Measurements from ENCODE around the gene CBX3. TPM values are rescaled to one million over a fixed set of nuclear protein-coding genes. Genes with fewer than 3 reads are reported as not detected.

Gene CBX3
- total RNA-seq, 1 donor from 2014 or later = 188 TPM

DNA sequence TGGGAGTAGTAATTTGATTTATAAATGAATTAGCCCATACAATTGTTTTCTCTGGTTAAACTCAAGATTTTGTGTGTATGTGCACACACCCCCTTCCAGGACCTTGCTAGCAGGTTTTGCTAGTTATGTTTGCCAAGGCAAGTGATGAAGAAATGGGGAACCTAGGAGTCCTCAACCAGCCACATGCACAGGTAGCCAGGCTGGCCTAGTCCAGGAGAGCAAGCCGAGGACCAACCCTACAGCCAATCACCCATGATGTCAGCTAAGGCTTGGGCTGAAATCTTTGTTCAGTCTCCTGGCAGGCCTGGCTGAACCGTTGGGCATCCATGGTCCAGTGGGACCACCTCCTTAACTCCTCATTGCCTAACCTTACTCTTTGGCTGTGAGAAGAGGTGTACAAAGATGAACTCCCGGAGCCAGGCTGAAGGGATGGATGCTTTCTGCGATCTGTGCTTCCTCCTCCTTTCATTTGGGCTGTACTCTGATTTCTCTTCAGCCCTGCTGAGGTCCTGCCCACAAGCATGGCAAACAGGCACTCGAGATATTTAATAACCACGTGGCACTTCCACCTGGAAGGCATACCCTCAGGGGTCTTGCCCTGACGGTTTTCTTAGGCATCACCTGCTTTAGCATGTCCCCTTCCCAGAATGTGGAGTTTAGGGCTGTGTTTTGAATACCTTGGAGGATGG lies 23.1 kb upstream of the CBX3 start:
- H3K36me3 Mint-ChIP-seq = peaks cover 4% of the 10 kb centered on the region
- TF ChIP-seq, protein P1, sequence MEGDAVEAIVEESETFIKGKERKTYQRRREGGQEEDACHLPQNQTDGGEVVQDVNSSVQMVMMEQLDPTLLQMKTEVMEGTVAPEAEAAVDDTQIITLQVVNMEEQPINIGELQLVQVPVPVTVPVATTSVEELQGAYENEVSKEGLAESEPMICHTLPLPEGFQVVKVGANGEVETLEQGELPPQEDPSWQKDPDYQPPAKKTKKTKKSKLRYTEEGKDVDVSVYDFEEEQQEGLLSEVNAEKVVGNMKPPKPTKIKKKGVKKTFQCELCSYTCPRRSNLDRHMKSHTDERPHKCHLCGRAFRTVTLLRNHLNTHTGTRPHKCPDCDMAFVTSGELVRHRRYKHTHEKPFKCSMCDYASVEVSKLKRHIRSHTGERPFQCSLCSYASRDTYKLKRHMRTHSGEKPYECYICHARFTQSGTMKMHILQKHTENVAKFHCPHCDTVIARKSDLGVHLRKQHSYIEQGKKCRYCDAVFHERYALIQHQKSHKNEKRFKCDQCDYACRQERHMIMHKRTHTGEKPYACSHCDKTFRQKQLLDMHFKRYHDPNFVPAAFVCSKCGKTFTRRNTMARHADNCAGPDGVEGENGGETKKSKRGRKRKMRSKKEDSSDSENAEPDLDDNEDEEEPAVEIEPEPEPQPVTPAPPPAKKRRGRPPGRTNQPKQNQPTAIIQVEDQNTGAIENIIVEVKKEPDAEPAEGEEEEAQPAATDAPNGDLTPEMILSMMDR (conservative IDR thresholded peaks at IDR 0.05) = no peak
- no peak overlapping the region for H3K4me3 Mint-ChIP-seq
- DNase-seq (ENCODE audit: extremely low spot score, unreplicated experiment) = no peak
- peaks cover 7% of the 10 kb centered on the region for H3K27me3 Mint-ChIP-seq
- H3K27ac Mint-ChIP-seq = no peak overlapping the region
- peaks cover 4% of the 10 kb centered on the region for H3K4me1 Mint-ChIP-seq (ENCODE audit: unreplicated experiment)
- no peaks in the 10 kb centered on the region for H3K9me3 Mint-ChIP-seq

DNA sequence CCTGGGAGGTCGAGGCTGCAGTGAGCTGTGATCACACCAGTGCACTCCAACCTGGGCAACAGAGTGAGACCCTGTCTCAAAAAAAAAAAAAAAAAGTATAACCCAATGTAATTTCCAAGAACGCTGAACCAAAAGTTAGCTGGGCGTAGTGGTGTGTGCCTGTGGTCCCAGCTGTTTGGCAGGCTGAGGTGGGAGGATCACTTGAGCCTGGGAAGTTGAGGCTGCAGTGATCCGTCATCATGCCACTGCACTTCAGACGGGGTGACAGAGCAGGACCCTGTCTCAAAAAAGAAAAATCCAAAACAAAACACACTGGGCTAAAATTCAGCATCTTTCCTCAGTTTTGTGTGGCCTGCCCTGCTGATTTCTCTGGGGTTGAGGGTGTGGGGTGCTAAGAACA lies 22.1 kb upstream of the CBX3 start:
- H3K4me3 Mint-ChIP-seq = no peak overlapping the region
- no peaks in the 10 kb centered on the region for H3K27me3 Mint-ChIP-seq
- TF ChIP-seq, protein P1 (conservative IDR thresholded peaks at IDR 0.05) = no peak
- no peaks in the 10 kb centered on the region for H3K36me3 Mint-ChIP-seq
- peaks cover 9% of the 10 kb centered on the region for H3K4me1 Mint-ChIP-seq (ENCODE audit: unreplicated experiment)
- no peaks in the 10 kb centered on the region for H3K9me3 Mint-ChIP-seq
- DNase-seq (ENCODE audit: extremely low spot score, unreplicated experiment) = no peak
- H3K27ac Mint-ChIP-seq = no peak overlapping the region

DNA sequence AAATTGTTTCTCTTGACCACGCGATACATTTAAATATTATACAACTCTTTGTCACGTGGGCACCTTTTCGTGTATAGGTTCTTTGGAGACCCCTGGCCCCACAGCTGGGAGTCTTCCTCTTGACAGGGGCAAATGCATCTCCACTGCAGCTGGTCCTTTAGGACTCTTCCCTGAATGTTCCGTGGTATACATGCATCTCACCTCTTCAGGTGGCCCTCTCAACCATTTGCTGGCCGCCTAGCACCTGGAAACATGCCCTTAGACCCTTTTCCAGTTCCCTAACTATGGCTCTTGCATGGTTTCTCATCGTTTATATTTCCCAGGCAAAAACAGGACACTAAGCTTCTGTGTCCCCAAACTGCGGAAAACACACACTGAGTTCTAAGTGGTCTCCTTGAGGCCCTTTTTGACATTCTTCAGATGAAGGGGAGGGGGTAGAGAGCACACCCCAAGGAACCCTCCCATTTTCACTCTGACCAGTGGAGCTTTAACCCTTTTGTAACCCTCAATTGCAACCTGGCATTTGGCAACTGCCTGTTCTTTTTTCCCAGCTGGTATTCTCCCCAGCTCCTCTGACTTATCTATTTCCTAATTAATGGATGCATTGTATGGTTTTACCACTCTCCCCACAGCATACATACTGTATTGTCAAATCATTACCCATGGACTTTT lies 21.6 kb upstream of the CBX3 start:
- Mint-ChIP-seq H3K27ac (peak overlapping the region; percentile 9), H3K4me3 (no peak overlapping the region), H3K36me3 (no peaks in the 10 kb centered on the region), H3K27me3 (no peaks in the 10 kb centered on the region), H3K4me1 (ENCODE audit: unreplicated experiment) (peaks cover 9% of the 10 kb centered on the region), H3K9me3 (no peaks in the 10 kb centered on the region)
- no peak for DNase-seq (ENCODE audit: extremely low spot score, unreplicated experiment)
- TF ChIP-seq, protein P1 (conservative IDR thresholded peaks at IDR 0.05) = no peak

DNA sequence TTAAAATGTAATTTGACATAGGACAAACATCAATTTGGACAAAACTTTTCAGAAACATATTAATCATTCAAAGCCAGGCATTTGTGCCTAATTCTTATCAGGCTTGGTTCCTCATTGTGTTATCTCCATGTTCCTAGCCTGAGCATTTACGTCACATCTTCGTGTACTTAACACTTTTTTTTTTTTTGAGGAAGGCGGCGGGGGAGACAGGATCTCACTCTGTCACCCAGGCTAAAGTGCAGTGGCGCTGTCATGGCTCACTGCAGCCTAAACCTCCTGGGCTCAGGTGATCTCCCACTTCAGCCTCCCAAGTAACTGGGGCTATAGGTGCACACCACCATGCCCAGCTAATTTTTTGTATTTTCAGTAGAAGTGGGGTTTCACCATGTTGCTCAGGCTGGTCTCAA lies 20.8 kb upstream of the CBX3 start:
- DNase-seq (ENCODE audit: extremely low spot score, unreplicated experiment) = no peak
- Mint-ChIP-seq H3K4me3 (no peak overlapping the region), H3K27ac (no peak overlapping the region), H3K4me1 (ENCODE audit: unreplicated experiment) (peaks cover 9% of the 10 kb centered on the region), H3K9me3 (no peaks in the 10 kb centered on the region), H3K36me3 (no peaks in the 10 kb centered on the region), H3K27me3 (no peaks in the 10 kb centered on the region)
- TF ChIP-seq, protein P1 (conservative IDR thresholded peaks at IDR 0.05) = no peak

DNA sequence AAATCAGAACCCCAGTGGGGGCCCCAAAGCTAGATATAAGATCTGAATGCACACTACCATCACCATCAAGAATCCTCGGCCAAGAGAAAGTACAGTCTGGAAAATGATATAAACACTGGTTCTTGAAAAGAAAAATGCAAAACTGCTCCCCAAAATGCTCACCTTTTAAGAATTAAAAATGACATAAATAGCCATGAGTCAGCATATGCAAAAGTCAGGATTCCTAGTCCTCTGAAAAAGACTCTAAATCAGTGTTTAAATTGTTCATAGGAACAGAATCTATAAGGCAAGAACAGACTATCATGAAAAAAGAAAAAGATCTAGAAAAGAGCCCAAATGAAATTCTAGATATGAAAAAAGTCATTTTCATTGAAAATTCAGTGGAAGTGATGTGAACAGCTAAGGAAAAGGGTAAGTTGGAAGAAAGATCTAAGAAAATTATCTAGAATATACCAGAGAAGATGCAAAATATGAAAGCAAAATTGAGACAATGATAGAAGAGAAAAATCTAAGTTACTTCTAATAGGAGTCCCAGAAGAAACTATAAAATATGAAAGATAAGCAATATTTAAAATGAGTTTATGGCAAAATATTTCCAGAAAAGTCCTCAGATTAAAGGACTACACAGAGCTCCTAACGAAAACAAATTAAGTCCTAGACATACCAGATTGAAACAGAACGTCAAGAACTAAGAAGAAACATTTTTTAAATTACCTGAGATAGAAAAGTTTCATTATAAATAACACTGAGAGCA lies 19.9 kb upstream of the CBX3 start:
- Mint-ChIP-seq H3K36me3 (peaks cover 4% of the 10 kb centered on the region), H3K27ac (peak overlapping the region; percentile 10), H3K9me3 (no peaks in the 10 kb centered on the region), H3K4me1 (ENCODE audit: unreplicated experiment) (peaks cover 9% of the 10 kb centered on the region), H3K27me3 (no peaks in the 10 kb centered on the region), H3K4me3 (no peak overlapping the region)
- no peak for DNase-seq (ENCODE audit: extremely low spot score, unreplicated experiment)
- TF ChIP-seq, protein P1 (conservative IDR thresholded peaks at IDR 0.05) = no peak

Data from type B pancreatic cell (in vitro differentiated cells).